ENCODE results near the gene CYP2F1. TPM values are rescaled to one million over a fixed set of nuclear protein-coding genes. Genes with fewer than 3 reads are reported as not detected.
"Not testable (repeated sequence)": the region's sequence is repeated elsewhere in the genome, so short reads cannot be mapped to it uniquely, and the experiment has no call there.

CYP2F1 gene
- total RNA-seq, 1 donor = not detected

- H3K4me3 ChIP-seq (ENCODE audit: low read depth, low read length) = no peak overlapping the region
- no peak for DNase-seq (ENCODE audit: low read depth)
- no peak for TF ChIP-seq CTCF (IDR thresholded peaks at IDR 0.05; ENCODE audit: insufficient read depth, low read length)
Measured at GRCh38 chr19:41089959-41090358, 24.3 kb upstream of the CYP2F1 start.

- no peak for TF ChIP-seq CTCF (IDR thresholded peaks at IDR 0.05; ENCODE audit: insufficient read depth, low read length)
- no peak for DNase-seq (ENCODE audit: low read depth)
- no peak overlapping the region for H3K4me3 ChIP-seq (ENCODE audit: low read depth, low read length)
Measured at GRCh38 chr19:41095703-41096102, 18.5 kb upstream of the CYP2F1 start.

- H3K4me3 ChIP-seq (ENCODE audit: low read depth, low read length) = no peak overlapping the region
- no peak for DNase-seq (ENCODE audit: low read depth)
- TF ChIP-seq CTCF (IDR thresholded peaks at IDR 0.05; ENCODE audit: insufficient read depth, low read length) = no peak
Measured at GRCh38 chr19:41096353-41096752, 17.9 kb upstream of the CYP2F1 start.

GRCh38 chr19:41097302-41097701, 16.9 kb upstream of the CYP2F1 start:
- H3K4me3 ChIP-seq (ENCODE audit: low read depth, low read length) = no peak overlapping the region
- no peak for TF ChIP-seq CTCF (IDR thresholded peaks at IDR 0.05; ENCODE audit: insufficient read depth, low read length)
- DNase-seq (ENCODE audit: low read depth) = no peak

- H3K4me3 ChIP-seq (ENCODE audit: low read depth, low read length) = no peak overlapping the region
- no peak for DNase-seq (ENCODE audit: low read depth)
- TF ChIP-seq CTCF (IDR thresholded peaks at IDR 0.05; ENCODE audit: insufficient read depth, low read length) = no peak
Measured at GRCh38 chr19:41098762-41099161, 15.5 kb upstream of the CYP2F1 start.

- not testable (repeated sequence) for DNase-seq (ENCODE audit: low read depth); H3K4me3 ChIP-seq (ENCODE audit: low read depth, low read length)
Measured at GRCh38 chr19:41102210-41102609, 12.0 kb upstream of the CYP2F1 start.

- H3K4me3 ChIP-seq (ENCODE audit: low read depth, low read length) = no peak overlapping the region
- no peak for DNase-seq (ENCODE audit: low read depth)
- no peak for TF ChIP-seq CTCF (IDR thresholded peaks at IDR 0.05; ENCODE audit: insufficient read depth, low read length)
Measured at GRCh38 chr19:41106177-41106576, 8.1 kb upstream of the CYP2F1 start.

All from fibroblast of the aortic adventitia (primary cell).